Liver (tissue), 9 donors: ENCODE data around the gene MCTP1. TPM values are rescaled to one million over a fixed set of nuclear protein-coding genes. Genes with fewer than 3 reads are reported as not detected.

ENCODE experiments used
- DNase-seq: peaks from one replicate; pipeline ENCODE4 v3.0.0-alpha.2; 2017; ENCODE audit warnings: low spot score
- H3K27ac ChIP-seq, 2 donors: one replicate each; pipeline ENCODE4 v1.7.0; 2013; ENCODE audit warnings: inconsistent platforms in 2 of 2, low read length in 2 of 2, control low read depth in 1 of 2, low read depth in 1 of 2, mild to moderate bottlenecking in 1 of 2
- H3K27me3 ChIP-seq, 4 donors: one replicate each; pipeline versions ENCODE4 v1.6.1 to v1.7.0; 2013; ENCODE audit warnings: low read length in 3 of 4, inconsistent platforms in 1 of 4, mild to moderate bottlenecking in 1 of 4, moderate library complexity in 1 of 4; ENCODE audit not compliant: control insufficient read depth in 4 of 4, insufficient read depth in 4 of 4
- H3K36me3 ChIP-seq, 4 donors: one replicate each; pipeline versions ENCODE4 v1.6.1 to v1.7.0; 2013; ENCODE audit warnings: low read length in 3 of 4, mild to moderate bottlenecking in 3 of 4, low read depth in 1 of 4, moderate library complexity in 1 of 4; ENCODE audit not compliant: control insufficient read depth in 4 of 4, insufficient read depth in 3 of 4
- H3K4me1 ChIP-seq, 4 donors: one replicate each; pipeline versions ENCODE4 v1.6.1 to v1.7.0; 2013; ENCODE audit warnings: low read length in 3 of 4, mild to moderate bottlenecking in 3 of 4, moderate library complexity in 1 of 4; ENCODE audit not compliant: control insufficient read depth in 4 of 4, insufficient read depth in 4 of 4
- H3K4me3 ChIP-seq, 3 donors: one replicate each; pipeline versions ENCODE4 v1.6.1 to v1.7.0; 2013; ENCODE audit warnings: low read length in 3 of 3, control low read depth in 1 of 3, low read depth in 1 of 3, mild to moderate bottlenecking in 1 of 3
- H3K9ac ChIP-seq, 2 donors: one replicate each; pipeline ENCODE4 v1.7.0; 2013; ENCODE audit warnings: low read length in 2 of 2, mild to moderate bottlenecking in 2 of 2, moderate library complexity in 2 of 2, control low read depth in 1 of 2, low read depth in 1 of 2
- H3K9me3 ChIP-seq, 4 donors: one replicate each; pipeline versions ENCODE4 v1.6.1 to v1.7.0; 2013; ENCODE audit warnings: low read length in 3 of 4; ENCODE audit not compliant: control insufficient read depth in 4 of 4
- EGR1 ChIP-seq, 2 donors: IDR thresholded peaks; 2 replicates each; pipeline ENCODE4 v1.6.1; 2016 to 2018; ENCODE audit warnings: antibody characterized with exemption in 2 of 2, low read depth in 2 of 2
- FOXA1 ChIP-seq: IDR thresholded peaks from 2 replicates; pipeline ENCODE4 v1.6.1; 2016; ENCODE audit warnings: antibody characterized with exemption
- GABPA ChIP-seq, 2 donors: IDR thresholded peaks in 1 of 2; conservative IDR thresholded peaks in 1 of 2; 2 replicates each; pipeline ENCODE4 v1.6.1; 2016; ENCODE audit warnings: antibody characterized with exemption in 2 of 2, mild to moderate bottlenecking in 1 of 2, moderate library complexity in 1 of 2
- HNF4G ChIP-seq: IDR thresholded peaks from 2 replicates; pipeline ENCODE4 v1.6.1; 2016; ENCODE audit warnings: antibody characterized with exemption
- JUND ChIP-seq, 2 donors: IDR thresholded peaks; 2 replicates each; pipeline ENCODE4 v1.6.1; 2016; ENCODE audit warnings: antibody characterized with exemption in 2 of 2
- MAX ChIP-seq: IDR thresholded peaks from 2 replicates; pipeline ENCODE4 v1.6.1; 2016; ENCODE audit warnings: antibody characterized with exemption
- NR2F2 ChIP-seq: IDR thresholded peaks from 2 replicates; pipeline ENCODE4 v1.6.1; 2016; ENCODE audit warnings: antibody characterized with exemption
- RAD21 ChIP-seq, 2 donors: IDR thresholded peaks; 2 replicates each; pipeline ENCODE4 v1.6.1; 2016; ENCODE audit warnings: antibody characterized with exemption in 2 of 2, mild to moderate bottlenecking in 2 of 2
- REST ChIP-seq: IDR thresholded peaks from 2 replicates; pipeline ENCODE4 v1.6.1; 2016; ENCODE audit warnings: antibody characterized with exemption, mild to moderate bottlenecking
- RXRA ChIP-seq, 2 donors: IDR thresholded peaks; 2 replicates each; pipeline ENCODE4 v1.6.1; 2017 to 2018; ENCODE audit warnings: antibody characterized with exemption in 2 of 2, mild to moderate bottlenecking in 1 of 2
- SP1 ChIP-seq: IDR thresholded peaks from 2 replicates; pipeline ENCODE4 v1.6.1; 2018; ENCODE audit warnings: antibody characterized with exemption, mild to moderate bottlenecking
- TAF1 ChIP-seq: conservative IDR thresholded peaks from 2 replicates; pipeline ENCODE4 v1.6.1; 2016; ENCODE audit warnings: antibody characterized with exemption, mild to moderate bottlenecking
- YY1 ChIP-seq: IDR thresholded peaks from 2 replicates; pipeline ENCODE4 v1.6.1; 2016; ENCODE audit warnings: antibody characterized with exemption, mild to moderate bottlenecking
- WGBS: extraction: QIAGEN DNeasy Blood & Tissue Kit; methylation state at CpG from one replicate; pipeline ENCODE4 v1.1.7; 2013; 5-methylcytosine and 5-hydroxymethylcytosine counted together
- polyA plus RNA-seq, 2 donors: library from polyadenylated mRNA; stranded (reverse) in 1 of 2; unstranded in 1 of 2; fragments of 200-250 nt in 1 of 2; fragments of >200 nt in 1 of 2; fragmentation: Nextera tagmentation in 1 of 2; extraction: Ambion mirVana in 1 of 2; gene quantifications; one replicate each; pipeline versions ENCODE4 v1.2.1 to v1.2.3, GENCODE V29; 2013 to 2015
- total RNA-seq, 2 donors: library from RNA; depleted of rRNA; stranded (reverse); fragments of >200 nt; gene quantifications; one replicate each; pipeline ENCODE4 v1.2.3, GENCODE V29; 2014
- TF ChIP-seq, protein P1 (sequence below): fragments of 150-350 bp; IDR thresholded peaks from 2 replicates; pipeline ENCODE4 v1.5.1; 2017; ENCODE audit warnings: improper control_type of control experiment, low read depth, low read length; ENCODE audit not compliant: missing input control
- TF ChIP-seq, protein P2 (sequence below): IDR thresholded peaks from 2 replicates; pipeline ENCODE4 v1.6.1; 2016; ENCODE audit warnings: antibody characterized with exemption
- donor health status: healthy.
- donor health status: healthy.
- donor health status: healthy.
- donor health status: healthy.
- donor health status: healthy.

The MCTP1 gene
- total and polyA plus RNA-seq, 4 donors: 0.67 to 7.6 (median 4.3) TPM

GRCh38 chr5:95130941-95131340, 154.0 kb downstream of the MCTP1 start:
- H3K9me3 ChIP-seq: no peaks in the 10 kb centered on the region
- no peaks in the 10 kb centered on the region for H3K27me3 ChIP-seq
- no peak overlapping the region for H3K4me3 ChIP-seq
- WGBS: 74% methylated on average over 3 of the region's 3 CpGs
- TF ChIP-seq EGR1 (IDR thresholded peaks at IDR 0.05; ENCODE audit: low read depth in 2 of 2) (no peak), GABPA (IDR thresholded peaks at IDR 0.05 in 1 of 2, conservative IDR thresholded peaks at IDR 0.05 in 1 of 2) (no peak), NR2F2 (no peak), MAX (no peak), TAF1 (no peak), RAD21 (IDR thresholded peaks at IDR 0.05) (no peak), SP1 (no peak), JUND (IDR thresholded peaks at IDR 0.05) (no peak), YY1 (no peak), REST (no peak), RXRA (IDR thresholded peaks at IDR 0.05) (no peak)
- TF ChIP-seq, protein P1, sequence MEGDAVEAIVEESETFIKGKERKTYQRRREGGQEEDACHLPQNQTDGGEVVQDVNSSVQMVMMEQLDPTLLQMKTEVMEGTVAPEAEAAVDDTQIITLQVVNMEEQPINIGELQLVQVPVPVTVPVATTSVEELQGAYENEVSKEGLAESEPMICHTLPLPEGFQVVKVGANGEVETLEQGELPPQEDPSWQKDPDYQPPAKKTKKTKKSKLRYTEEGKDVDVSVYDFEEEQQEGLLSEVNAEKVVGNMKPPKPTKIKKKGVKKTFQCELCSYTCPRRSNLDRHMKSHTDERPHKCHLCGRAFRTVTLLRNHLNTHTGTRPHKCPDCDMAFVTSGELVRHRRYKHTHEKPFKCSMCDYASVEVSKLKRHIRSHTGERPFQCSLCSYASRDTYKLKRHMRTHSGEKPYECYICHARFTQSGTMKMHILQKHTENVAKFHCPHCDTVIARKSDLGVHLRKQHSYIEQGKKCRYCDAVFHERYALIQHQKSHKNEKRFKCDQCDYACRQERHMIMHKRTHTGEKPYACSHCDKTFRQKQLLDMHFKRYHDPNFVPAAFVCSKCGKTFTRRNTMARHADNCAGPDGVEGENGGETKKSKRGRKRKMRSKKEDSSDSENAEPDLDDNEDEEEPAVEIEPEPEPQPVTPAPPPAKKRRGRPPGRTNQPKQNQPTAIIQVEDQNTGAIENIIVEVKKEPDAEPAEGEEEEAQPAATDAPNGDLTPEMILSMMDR: no peak
- TF ChIP-seq, protein P2, sequence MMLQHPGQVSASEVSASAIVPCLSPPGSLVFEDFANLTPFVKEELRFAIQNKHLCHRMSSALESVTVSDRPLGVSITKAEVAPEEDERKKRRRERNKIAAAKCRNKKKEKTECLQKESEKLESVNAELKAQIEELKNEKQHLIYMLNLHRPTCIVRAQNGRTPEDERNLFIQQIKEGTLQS: no peak
- no peak overlapping the region for H3K27ac ChIP-seq
- no peak for DNase-seq
- H3K9ac ChIP-seq: no peak overlapping the region
- H3K36me3 ChIP-seq: no peaks in the 10 kb centered on the region
- H3K4me1 ChIP-seq: no peaks in the 10 kb centered on the region

GRCh38 chr5:95124731-95125130, 160.2 kb downstream of the MCTP1 start:
- no peak for DNase-seq
- Histone ChIP-seq H3K4me1 (no peaks in the 10 kb centered on the region), H3K27ac (no peak overlapping the region), H3K4me3 (no peak overlapping the region), H3K9ac (no peak overlapping the region), H3K9me3 (no peaks in the 10 kb centered on the region), H3K27me3 (no peaks in the 10 kb centered on the region), H3K36me3 (no peaks in the 10 kb centered on the region)
- 96% methylated on average over 1 of the region's 1 CpG for WGBS
- TF ChIP-seq TAF1 (no peak), RAD21 (IDR thresholded peaks at IDR 0.05) (no peak), GABPA (IDR thresholded peaks at IDR 0.05 in 1 of 2, conservative IDR thresholded peaks at IDR 0.05 in 1 of 2) (no peak), RXRA (IDR thresholded peaks at IDR 0.05) (no peak), FOXA1 (no peak), REST (no peak), NR2F2 (no peak), JUND (IDR thresholded peaks at IDR 0.05) (no peak), HNF4G (no peak), SP1 (no peak)
- TF ChIP-seq, protein P2: no peak
- TF ChIP-seq, protein P1: no peak
